HG03064 (cell line): ENCODE results near the gene EXOC3.
"Not testable (repeated sequence)": the region's sequence is repeated elsewhere in the genome, so short reads cannot be mapped to it uniquely, and the experiment has no call there.

Source experiments
- ATAC-seq: cut with Tn5 transposase; IDR thresholded peaks from one replicate; pipeline ENCODE4 v1.9.1; 2021; ENCODE audit warnings: low read depth; ENCODE audit not compliant: unreplicated experiment

EXOC3 gene

GRCh38 chr5:406041-406440 lies 36.9 kb upstream of the EXOC3 start:
- ATAC-seq = no peak

GRCh38 chr5:407051-407450 lies 35.9 kb upstream of the EXOC3 start:
- no peak for ATAC-seq

GRCh38 chr5:407801-408268 lies 35.1 kb upstream of the EXOC3 start:
- no peak for ATAC-seq

- no peak for ATAC-seq
These were observed 32.0 kb upstream of the EXOC3 start for GRCh38 chr5:410911-411517.

GRCh38 chr5:411728-412127 lies 31.2 kb upstream of the EXOC3 start:
- ATAC-seq = no peak

- ATAC-seq = not testable (repeated sequence)
These were observed 27.7 kb upstream of the EXOC3 start for GRCh38 chr5:414991-415927.

GRCh38 chr5:415928-416635 lies 26.9 kb upstream of the EXOC3 start:
- ATAC-seq = no peak

GRCh38 chr5:416636-416960 lies 26.4 kb upstream of the EXOC3 start:
- no peak for ATAC-seq

- no peak for ATAC-seq
These were observed 25.4 kb upstream of the EXOC3 start for GRCh38 chr5:417301-418161.

GRCh38 chr5:418162-419121 lies 24.5 kb upstream of the EXOC3 start:
- no peak for ATAC-seq

- ATAC-seq = no peak
These were observed 23.0 kb upstream of the EXOC3 start for GRCh38 chr5:419970-420369.

GRCh38 chr5:420632-421286 lies 22.2 kb upstream of the EXOC3 start:
- no peak for ATAC-seq

- ATAC-seq = no peak
These were observed 21.6 kb upstream of the EXOC3 start for GRCh38 chr5:421287-421880.

- ATAC-seq = no peak
These were observed 21.1 kb upstream of the EXOC3 start for GRCh38 chr5:421901-422300.

- no peak for ATAC-seq
These were observed 20.4 kb upstream of the EXOC3 start for GRCh38 chr5:422323-423232.

- no peak for ATAC-seq
These were observed 19.8 kb upstream of the EXOC3 start for GRCh38 chr5:423233-423565.

- no peak for ATAC-seq
These were observed 19.2 kb upstream of the EXOC3 start for GRCh38 chr5:423626-424261.
